ENCODE results near the gene XK.

DNA sequence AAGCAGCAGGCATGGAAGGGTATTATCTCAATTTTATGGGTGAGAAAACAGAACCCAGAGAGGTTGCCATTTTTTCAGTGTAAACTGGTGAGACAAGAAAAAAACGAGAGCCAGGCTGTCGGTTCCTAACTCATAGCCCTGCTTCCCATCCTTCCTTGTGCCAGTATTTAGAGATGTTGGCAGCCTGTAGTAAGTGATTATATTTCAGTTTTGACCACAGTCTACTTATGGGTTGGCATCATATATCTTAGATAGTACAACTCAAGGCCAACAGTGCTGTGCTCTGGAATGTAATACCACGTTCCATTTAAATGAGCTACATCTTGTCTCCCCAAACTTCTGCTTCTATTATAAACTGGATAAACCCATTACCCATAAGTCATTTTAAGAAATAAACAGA is 40.8 kb downstream of the XK start:
- TF ChIP-seq, protein P1, sequence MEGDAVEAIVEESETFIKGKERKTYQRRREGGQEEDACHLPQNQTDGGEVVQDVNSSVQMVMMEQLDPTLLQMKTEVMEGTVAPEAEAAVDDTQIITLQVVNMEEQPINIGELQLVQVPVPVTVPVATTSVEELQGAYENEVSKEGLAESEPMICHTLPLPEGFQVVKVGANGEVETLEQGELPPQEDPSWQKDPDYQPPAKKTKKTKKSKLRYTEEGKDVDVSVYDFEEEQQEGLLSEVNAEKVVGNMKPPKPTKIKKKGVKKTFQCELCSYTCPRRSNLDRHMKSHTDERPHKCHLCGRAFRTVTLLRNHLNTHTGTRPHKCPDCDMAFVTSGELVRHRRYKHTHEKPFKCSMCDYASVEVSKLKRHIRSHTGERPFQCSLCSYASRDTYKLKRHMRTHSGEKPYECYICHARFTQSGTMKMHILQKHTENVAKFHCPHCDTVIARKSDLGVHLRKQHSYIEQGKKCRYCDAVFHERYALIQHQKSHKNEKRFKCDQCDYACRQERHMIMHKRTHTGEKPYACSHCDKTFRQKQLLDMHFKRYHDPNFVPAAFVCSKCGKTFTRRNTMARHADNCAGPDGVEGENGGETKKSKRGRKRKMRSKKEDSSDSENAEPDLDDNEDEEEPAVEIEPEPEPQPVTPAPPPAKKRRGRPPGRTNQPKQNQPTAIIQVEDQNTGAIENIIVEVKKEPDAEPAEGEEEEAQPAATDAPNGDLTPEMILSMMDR (IDR thresholded peaks at IDR 0.05) = no peak
- TF ChIP-seq POLR2AphosphoS5 (IDR thresholded peaks at IDR 0.05) (no peak), POLR2A (IDR thresholded peaks at IDR 0.05) (no peak)
